SW480 (cell line): ENCODE data around the gene PSME2.
A peak's percentile ranks its signal among the peaks of the same experiment; 100 is the strongest.
"Not testable (repeated sequence)": the region's sequence is repeated elsewhere in the genome, so short reads cannot be mapped to it uniquely, and the experiment has no call there.

Source experiments
- DNase-seq: peaks from one replicate; pipeline ENCODE4 v3.0.0-alpha.2; 2016; ENCODE audit warnings: low spot score

PSME2 gene

DNA sequence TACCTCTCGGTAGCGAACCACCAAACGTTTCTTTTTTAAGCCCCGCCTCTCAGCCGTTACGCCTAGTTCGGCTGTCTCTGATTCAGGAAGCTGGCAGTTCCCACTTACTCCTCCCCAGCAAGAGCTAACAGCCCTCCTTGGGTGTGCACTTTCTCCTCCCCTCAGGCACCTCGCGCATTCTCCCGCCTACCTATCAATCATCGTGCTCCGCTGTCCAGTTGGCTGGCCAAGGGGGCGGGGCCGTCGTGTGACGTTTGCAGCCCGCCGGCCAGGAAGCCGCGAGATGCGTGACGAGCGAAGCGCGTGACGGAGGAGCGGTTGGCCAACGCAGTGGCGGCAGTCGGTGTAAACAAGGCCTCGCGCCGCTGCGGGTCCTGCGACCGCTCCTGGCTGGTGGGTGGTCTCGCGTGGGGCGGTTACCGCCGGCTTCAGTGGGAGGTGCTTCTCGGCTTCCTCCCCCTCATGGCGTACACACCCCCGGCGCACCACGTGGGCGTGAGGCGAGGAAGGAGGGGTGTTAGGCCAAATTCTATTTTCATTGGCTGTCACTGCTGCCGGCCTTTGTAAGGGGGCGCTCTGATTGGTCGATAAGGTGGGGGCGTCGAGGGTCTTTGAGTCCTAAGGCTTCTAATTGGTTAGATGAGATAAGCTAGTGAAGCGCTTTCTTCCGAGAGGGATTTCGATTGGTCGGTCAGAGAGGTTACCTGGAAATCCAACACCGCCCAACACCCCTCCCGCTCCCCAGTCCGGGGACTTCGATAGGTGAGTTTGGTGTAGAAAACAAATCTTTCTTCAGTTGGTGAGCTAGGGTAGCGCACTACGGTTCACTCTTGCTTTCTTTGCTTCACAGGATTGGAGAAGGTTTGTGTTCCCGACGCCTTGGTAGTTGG, 31.6 kb downstream of the PSME2 start, which contains the start of the genes DCAF11 and NRL:
DCAF11 (plus strand) TSS at position 246 of the 890 bp plus-strand sequence. CDS start 818 bp downstream, outside the sequence.
NRL (minus strand) TSS at position 418 of the 890 bp plus-strand sequence. CDS start 32,101 bp downstream, outside the sequence.
- DNase-seq, result peak; percentile 99

DNA sequence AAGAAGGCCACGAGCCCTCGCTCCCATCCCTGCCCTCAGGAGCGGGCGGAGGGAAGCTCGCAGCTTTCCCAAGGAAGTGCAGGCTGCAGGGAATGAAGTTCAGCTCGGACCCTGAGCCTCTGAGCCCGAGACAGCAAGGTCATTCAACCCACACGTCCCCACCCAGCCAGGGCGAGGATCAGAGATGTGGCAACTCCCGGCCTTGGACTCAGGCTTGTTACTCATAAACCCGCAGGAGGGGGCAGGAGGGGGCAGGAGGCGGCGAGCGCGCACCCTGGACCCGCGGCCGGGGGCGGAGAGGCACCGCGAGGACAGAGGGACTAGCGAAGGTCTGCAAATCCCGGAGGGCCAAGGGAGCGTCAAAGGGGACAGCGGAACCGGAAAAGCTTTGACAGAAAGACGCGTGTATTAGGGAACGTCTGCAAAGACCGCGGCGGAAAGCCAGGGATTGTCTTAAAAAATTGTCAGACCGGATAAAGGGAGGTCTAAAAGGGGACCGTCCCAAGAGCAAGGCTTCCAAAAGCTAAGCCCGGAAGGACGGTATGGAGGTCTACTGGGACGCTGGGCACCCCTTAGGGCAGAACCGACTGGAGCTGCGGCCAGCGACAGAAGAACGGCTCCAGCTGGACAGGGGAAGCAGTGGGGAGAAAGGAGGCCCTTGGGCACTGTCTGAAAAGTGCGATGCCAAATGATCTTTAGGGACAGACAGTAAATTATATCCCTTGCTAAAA, 32.4 kb downstream of the PSME2 start:
- peak; percentile 97 for DNase-seq

DNA sequence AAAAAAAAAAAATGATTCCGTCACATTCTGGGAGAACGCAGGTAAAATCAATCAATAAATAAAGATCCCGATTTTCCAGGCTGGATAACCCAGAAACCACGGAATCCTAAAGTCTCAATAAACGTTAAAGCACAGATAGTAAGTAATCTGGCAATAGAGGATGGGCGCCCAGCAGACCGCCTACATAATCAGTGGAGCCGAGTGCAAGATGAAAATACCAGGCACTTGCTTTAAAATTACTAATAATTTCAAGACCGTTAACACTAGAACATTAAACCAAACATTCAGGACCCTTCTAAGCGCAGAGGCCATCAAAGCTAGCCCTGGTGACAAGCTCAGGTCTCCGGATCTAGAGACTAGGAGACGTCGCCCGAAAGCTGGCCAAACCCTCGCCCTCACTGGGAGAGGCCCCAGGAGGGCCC, 33.0 kb downstream of the PSME2 start:
- no peak for DNase-seq

DNA sequence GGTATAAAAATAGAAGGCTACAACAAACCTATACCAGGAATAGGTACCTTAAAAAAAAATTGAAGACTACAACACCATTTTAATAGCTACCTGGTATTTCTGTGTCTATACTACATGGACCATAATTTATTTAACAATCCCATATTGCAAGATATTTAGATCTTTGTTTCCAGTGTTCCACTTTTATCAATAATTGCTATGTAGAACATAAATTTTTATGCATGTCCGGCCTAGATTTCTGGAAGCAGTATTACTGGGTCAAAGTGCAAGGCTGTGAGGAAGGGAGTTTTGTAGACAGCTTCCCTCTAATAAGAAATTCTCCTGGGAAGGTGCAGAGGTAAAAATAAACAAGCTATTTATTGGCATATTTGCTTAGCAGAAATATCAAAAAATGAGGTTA, 35.9 kb downstream of the PSME2 start:
- no peak for DNase-seq

DNA sequence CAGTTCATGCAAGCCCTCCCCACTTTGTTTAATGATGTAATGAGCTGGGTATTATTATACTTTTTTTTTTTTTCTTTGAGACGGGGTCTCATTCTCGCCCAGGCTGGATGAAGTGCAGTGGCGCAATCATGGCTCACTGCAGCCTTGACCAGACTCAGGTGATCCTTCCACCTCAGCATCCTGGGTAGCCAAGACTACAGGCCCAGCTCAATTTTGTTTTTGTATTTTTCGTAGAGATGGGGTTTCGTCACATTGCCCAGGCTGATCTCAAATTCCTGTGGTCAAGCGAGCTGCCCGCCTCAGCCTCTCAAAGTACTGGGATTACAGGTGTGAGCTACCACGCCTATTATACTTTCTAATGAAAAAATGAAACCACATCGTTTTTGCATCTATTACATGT, 36.4 kb downstream of the PSME2 start:
- DNase-seq, result peak; percentile 60

DNA sequence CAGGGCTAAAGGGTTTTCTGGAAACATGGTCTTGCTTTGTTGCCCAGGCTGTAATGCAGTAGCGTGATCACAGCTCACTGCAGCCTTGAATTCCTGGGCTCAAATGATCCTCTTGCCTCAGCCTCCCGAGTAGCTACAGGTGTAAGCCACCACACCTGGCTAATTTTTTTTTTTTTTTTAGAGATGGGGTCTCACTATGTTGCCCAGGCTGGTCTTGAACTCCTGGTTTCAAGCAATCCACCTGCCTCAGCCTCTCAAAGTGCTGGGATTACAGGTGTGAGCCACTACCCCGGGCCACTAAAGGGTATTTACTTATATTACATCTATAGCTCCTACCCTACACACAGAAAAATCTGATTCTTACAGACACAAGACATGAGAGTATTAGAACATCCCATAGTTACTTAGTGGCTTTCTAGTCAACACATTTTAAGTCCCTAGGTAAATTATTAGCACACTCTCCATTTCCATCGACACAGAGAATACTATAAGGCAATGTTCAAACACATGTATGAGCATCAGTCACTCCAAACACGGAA, 38.0 kb downstream of the PSME2 start:
- DNase-seq, result no peak

DNA sequence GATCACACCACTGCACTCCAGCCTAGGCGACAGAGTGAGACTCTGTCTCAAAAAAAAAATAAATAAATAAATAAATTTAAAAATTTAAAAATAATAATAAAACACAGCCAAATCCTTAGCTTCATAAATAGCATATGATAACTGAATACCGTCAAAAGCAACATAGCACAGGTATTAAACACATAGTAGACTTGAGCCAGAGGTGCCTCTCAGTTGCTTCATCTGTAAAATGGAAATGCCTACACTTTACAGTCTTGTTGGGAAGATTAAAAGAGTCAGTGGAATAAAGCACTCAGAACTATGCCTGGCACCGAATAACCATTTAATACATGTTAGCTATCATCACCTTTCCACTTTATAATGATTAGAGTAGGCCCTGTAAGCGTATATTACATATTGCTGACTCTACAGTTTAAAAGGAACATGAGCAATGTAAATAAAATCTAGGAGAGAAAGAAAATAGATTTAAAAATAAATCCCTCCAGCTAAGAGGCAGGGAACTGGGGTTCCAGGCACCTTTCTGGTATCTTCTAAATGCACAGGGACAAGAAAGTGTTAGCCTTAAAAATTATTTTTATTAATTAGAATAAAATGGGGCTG, 39.6 kb downstream of the PSME2 start:
- no peak for DNase-seq

DNA sequence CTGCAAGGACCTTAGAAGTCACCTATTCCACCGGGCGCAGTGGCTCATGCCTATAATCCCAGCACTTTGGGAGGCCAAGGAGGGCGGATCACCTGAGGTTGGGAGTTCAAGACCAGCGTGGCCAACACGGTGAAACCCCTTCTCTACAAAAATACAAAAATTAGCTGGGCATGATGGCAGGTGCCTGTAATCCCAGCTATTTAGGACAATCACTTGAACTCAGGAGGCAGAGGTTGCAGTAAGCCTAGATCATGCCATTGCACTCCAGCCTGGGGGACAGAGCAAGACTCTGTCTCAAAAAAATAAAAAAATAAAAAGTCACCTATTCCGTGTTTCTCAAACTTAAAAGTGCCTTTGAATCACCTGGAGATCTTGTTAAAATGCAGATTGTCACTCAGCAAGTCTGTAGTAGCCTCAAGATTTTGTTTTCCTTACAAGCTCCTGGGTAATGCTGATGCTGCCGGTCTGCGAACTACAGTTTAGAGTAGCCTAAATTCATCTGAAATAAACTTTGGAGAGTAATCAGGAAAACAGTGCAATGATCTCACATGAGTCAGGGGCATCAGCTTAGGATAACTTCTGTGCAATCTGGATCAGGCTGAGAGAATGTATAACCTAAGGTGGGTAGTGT, 40.7 kb downstream of the PSME2 start:
- not testable (repeated sequence) for DNase-seq

DNA sequence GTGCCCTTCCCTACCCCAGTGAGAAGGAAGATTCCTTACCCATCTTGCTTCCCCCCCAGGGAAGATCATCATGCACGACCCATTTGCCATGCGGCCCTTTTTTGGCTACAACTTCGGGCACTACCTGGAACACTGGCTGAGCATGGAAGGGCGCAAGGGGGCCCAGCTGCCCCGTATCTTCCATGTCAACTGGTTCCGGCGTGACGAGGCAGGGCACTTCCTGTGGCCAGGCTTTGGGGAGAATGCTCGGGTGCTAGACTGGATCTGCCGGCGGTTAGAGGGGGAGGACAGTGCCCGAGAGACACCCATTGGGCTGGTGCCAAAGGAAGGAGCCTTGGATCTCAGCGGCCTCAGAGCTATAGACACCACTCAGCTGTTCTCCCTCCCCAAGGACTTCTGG, 43.0 kb downstream of the PSME2 start:
- no peak for DNase-seq

DNA sequence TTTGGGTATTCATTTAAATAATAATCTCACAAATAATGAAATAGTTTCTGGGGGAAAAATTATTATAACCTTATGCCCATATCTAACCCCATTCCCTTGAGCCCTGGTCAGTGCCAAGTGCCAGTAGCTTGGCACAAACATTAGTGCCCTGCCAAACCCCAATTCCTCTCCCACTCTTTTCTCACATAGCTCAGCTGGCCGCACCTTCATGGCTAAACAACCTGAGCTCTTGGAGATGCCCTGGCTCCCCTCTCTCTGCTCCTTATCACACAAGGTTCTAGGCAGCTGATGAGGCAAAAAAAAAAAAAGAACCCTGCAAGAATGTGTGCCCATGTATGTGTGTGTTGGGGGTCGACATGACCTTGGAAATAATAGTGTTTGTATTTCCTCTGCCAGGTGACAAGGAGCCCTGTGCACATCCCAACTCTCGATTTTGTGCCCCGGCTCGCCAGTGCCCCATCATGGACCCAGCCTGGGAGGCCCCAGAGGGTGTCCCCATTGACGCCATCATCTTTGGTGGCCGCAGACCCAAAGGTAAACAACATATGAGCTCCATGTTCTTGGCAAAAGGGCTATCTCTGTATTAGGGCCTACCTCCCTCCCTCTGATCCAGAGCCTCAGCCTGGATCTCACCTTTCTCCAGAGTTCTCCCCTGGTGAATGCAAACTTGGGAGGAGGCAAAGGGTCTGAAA, 43.9 kb downstream of the PSME2 start:
- no peak for DNase-seq

DNA sequence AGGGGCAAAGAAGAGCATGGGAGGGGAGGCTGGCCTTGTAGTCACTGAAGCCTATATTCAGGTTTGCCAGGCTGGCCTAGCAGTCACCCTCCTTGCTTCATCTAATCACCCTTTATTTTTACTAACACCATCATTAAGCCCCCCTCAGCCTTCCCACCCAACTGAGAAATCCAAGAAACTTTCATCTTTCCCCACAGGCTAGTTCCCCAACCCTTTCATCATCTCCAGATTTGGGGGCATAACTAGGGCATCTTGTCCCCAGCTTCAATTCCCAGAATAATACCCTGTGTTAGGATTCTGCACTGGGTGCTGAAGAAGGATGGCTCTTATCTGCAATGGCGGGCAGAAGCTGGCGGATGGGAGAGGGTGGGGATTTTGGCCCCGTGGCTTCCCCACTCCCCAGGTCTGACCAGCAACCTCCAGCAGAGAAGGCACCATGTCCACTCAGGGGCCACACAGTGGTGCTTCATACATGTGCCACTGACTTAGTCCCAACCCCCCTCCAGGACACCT, 45.4 kb downstream of the PSME2 start:
- DNase-seq, result no peak

DNA sequence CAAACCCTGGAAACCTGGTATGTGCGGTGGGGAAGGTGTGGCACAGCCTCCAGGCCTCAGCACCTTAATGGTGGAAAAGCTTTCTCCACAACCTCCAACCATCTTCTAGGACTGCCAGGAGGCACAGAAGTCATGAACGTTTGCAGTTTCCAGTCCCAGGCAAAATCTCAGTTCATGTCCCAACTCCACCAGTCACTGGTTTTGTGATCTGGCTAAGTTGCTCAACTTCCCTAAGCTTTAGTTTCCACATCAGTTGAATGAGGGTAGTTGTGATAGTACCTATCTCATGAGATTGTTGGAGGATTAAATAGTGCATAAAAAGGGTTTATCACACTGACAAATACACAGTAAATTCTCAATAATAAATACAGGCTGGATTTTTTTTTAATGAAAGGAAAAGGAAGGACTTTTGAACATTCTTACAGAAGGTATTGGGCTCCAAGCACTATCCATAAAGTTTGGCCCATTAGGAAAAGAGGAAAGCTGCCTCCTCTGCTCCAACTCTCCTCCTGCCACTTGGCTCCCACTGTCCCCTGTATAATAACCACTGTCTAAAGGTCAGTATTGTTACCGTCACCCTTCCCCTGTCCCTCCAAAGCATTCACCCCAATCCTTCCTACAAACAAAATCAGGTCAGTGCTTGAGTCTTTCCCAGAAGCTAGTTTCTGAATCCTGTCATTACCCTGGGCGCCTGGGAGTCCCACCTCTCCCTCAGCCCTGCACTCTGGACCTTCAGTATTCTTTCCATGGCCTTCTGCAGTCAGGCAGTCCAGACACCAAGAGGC, 46.0 kb downstream of the PSME2 start:
- DNase-seq, result no peak

DNA sequence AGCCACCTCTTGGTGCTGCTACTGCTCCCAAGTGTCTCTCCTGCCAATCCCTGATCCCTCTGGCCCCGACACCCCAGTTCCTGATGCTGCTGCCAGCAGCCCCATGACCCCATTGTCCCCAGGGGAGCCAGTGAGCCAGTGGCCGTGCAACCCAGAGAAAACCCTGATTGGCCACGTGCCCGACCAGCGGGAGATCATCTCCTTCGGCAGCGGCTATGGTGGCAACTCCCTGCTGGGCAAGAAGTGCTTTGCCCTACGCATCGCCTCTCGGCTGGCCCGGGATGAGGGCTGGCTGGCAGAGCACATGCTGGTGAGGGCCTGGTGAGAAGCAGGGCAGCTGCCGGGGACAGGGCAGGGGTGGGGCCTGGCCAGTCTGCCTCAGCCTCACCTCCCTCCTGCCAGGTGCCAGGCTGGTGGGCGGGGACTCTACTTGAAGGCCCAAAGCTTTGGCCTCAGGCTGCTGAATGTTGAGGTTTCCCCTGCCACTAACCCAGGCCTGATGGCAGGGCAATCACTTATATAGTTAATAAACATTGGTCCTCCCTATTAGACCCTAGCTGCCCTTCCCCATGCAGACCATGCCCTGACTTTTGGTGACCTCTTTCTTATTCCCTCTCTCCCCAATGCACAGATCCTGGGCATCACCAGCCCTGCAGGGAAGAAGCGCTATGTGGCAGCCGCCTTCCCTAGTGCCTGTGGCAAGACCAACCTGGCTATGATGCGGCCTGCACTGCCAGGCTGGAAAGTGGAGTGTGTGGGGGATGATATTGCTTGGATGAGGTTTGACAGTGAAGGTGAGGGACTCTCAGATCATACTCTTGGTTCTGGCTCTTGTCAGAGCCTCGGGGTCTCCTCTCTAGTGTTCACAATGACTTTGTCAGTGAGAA, 47.2 kb downstream of the PSME2 start:
- no peak for DNase-seq

DNA sequence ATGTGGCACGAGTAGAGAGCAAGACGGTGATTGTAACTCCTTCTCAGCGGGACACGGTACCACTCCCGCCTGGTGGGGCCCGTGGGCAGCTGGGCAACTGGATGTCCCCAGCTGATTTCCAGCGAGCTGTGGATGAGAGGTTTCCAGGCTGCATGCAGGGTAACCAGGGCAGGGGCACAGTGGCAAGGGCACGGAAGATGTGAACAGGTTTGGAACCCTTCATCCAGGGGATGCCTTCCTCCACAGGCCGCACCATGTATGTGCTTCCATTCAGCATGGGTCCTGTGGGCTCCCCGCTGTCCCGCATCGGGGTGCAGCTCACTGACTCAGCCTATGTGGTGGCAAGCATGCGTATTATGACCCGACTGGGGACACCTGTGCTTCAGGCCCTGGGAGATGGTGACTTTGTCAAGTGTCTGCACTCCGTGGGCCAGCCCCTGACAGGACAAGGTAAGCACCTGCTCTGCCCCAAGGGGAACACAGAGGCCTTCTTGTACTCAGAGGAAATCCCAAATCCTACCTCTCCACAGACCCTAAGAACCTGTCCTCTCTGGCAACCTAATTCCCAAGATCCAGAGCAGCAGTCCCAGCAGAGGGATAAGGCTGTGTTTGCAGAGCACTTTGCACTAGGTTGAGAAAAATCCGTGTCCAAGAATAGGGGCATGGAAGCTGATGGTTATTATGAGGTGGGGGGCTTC, 48.0 kb downstream of the PSME2 start:
- no peak for DNase-seq

DNA sequence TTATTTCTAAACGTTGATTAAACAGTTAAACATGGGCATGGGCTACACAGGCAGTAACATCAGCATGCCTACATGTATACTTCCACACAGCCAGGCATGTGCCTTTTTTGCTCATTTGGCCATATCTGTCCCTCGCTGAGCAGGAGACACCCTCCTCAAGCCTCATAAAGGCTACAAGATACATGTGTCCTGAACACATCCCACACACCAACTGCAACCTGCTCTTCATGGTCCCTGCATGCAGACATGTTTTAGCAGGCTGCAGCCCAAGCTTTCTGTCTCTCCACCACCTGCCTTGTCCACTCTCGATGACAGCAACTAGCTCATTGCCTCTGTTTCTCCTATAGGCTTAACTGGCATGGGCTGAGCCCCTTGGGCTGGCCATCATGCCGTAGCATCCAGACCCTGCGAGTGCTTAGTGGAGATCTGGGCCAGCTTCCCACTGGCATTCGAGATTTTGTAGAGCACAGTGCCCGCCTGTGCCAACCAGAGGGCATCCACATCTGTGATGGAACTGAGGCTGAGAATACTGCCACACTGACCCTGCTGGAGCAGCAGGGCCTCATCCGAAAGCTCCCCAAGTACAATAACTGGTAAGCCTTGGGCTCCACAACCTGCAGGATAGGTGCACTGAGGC, 49.7 kb downstream of the PSME2 start:
- DNase-seq, result no peak

DNA sequence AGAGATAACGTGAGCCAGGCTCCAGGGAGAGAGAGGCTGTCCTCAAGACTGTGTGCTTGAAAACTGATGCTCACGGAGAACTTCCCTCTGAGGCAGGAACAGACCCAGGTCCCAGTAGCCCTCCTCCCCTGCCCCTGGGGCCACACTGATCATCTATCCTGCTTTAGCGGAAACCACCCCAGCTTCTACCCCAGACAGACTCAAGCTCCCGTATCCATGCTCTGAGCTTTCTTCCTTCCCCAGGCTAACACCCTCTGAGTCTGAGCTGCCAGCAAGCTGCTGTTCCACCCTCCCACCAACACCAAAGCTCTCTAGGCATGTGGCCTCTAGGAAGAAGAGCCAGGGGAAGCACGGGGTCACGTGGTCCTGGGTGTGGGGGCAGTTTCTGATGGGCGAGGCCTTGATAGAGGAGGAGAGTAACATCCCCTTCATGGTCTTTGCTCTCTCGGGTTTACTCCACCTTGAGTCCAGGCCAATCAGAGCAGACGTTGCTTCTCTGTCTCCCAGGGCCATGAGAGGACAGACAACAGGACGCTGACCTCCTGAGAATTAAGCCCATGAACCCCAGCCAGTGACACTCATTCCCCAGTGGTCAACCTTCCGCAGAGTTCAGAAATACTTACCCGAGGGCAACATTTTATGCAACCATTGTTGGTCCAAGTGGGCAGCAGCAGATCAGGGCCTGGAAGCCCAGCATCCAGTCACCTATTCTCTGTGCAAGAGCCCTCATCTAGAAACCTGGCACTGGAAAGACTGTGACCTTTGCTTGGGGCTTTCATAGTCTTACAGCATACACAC, 50.9 kb downstream of the PSME2 start:
- peak; percentile 85 for DNase-seq

DNA sequence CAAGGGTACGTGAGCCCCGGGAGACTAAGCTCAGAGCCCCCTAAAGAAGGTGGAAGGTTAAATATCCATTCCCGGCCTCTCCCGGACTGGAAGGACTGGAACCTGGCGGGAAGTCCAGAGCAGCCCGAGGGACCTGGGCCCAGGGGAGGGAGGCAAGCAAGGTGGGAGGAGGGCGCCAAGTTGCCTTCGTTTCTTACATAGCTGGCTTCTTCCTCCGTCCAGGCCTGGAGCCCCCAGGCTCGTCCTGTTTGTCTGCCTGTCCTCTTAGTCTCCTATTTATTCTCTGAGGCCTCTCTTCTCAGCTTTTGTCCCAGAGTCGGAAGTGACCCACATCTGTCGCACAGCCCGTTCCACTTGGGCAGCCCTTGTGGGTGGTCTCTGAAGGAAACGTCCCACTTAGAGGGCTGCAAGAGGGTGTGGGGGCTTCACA, 51.6 kb downstream of the PSME2 start:
- no peak for DNase-seq
